ENCODE results near the gene NUAK2.

NUAK2 gene

GRCh38 chr1:205287076-205287475 is 34.5 kb downstream of the NUAK2 start:
- ATAC-seq = no peak
- TF ChIP-seq GLIS3 (CRISPR knock-in tag; IDR thresholded peaks at IDR 0.05) = no peak
- TF ChIP-seq PATZ1 (CRISPR knock-in tag; IDR thresholded peaks at IDR 0.05; ENCODE audit: borderline replicate concordance) = no peak
- no peak for TF ChIP-seq ZFP30 (CRISPR knock-in tag; IDR thresholded peaks at IDR 0.05)
- TF ChIP-seq ZNF70 (CRISPR knock-in tag; IDR thresholded peaks at IDR 0.05) = no peak
- TF ChIP-seq ZFP3 (CRISPR knock-in tag; IDR thresholded peaks at IDR 0.05) = no peak
- TF ChIP-seq RARB (CRISPR knock-in tag; IDR thresholded peaks at IDR 0.05) = no peak
- no peak for TF ChIP-seq ISL1 (CRISPR knock-in tag; IDR thresholded peaks at IDR 0.05)
- no peak for TF ChIP-seq TSHZ2 (CRISPR knock-in tag; IDR thresholded peaks at IDR 0.05)
- TF ChIP-seq, protein P1, sequence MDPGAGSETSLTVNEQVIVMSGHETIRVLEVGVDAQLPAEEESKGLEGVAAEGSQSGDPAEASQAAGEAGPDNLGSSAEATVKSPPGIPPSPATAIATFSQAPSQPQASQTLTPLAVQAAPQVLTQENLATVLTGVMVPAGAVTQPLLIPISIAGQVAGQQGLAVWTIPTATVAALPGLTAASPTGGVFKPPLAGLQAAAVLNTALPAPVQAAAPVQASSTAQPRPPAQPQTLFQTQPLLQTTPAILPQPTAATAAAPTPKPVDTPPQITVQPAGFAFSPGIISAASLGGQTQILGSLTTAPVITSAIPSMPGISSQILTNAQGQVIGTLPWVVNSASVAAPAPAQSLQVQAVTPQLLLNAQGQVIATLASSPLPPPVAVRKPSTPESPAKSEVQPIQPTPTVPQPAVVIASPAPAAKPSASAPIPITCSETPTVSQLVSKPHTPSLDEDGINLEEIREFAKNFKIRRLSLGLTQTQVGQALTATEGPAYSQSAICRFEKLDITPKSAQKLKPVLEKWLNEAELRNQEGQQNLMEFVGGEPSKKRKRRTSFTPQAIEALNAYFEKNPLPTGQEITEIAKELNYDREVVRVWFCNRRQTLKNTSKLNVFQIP (CRISPR knock-in tag; IDR thresholded peaks at IDR 0.05; ENCODE audit: borderline replicate concordance, low read depth) = no peak
- TF ChIP-seq TOX (CRISPR knock-in tag; IDR thresholded peaks at IDR 0.05; ENCODE audit: borderline replicate concordance) = no peak
- no peak for TF ChIP-seq PPARA (CRISPR knock-in tag; IDR thresholded peaks at IDR 0.05; ENCODE audit: borderline replicate concordance)
- TF ChIP-seq CREB5 (CRISPR knock-in tag; IDR thresholded peaks at IDR 0.05; ENCODE audit: low read depth) = no peak
- no peak for TF ChIP-seq ZC3H10 (CRISPR knock-in tag; IDR thresholded peaks at IDR 0.05)
- no peak for TF ChIP-seq TCF4 (CRISPR knock-in tag; IDR thresholded peaks at IDR 0.05; ENCODE audit: borderline replicate concordance)
- TF ChIP-seq CSDC2 (CRISPR knock-in tag; IDR thresholded peaks at IDR 0.05) = no peak
- no peak for TF ChIP-seq OSR1 (CRISPR knock-in tag; IDR thresholded peaks at IDR 0.05)
- TF ChIP-seq ZNF565 (CRISPR knock-in tag; conservative IDR thresholded peaks at IDR 0.05; ENCODE audit: low read depth) = no peak
- no peak for TF ChIP-seq ZNF8 (CRISPR knock-in tag; IDR thresholded peaks at IDR 0.05)

GRCh38 chr1:205286335-205286950 is 35.1 kb downstream of the NUAK2 start:
- no peak for TF ChIP-seq ARNTL (CRISPR knock-in tag; IDR thresholded peaks at IDR 0.05; ENCODE audit: borderline replicate concordance, low read depth)
- no peak for TF ChIP-seq OSR1 (CRISPR knock-in tag; IDR thresholded peaks at IDR 0.05)
- no peak for TF ChIP-seq CSDC2 (CRISPR knock-in tag; IDR thresholded peaks at IDR 0.05)
- TF ChIP-seq, protein P2, sequence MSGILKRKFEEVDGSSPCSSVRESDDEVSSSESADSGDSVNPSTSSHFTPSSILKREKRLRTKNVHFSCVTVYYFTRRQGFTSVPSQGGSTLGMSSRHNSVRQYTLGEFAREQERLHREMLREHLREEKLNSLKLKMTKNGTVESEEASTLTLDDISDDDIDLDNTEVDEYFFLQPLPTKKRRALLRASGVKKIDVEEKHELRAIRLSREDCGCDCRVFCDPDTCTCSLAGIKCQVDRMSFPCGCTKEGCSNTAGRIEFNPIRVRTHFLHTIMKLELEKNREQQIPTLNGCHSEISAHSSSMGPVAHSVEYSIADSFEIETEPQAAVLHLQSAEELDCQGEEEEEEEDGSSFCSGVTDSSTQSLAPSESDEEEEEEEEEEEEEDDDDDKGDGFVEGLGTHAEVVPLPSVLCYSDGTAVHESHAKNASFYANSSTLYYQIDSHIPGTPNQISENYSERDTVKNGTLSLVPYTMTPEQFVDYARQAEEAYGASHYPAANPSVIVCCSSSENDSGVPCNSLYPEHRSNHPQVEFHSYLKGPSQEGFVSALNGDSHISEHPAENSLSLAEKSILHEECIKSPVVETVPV (CRISPR knock-in tag; IDR thresholded peaks at IDR 0.05) = no peak
- TF ChIP-seq CREB5 (CRISPR knock-in tag; IDR thresholded peaks at IDR 0.05; ENCODE audit: low read depth) = no peak
- TF ChIP-seq BACH2 (CRISPR knock-in tag; IDR thresholded peaks at IDR 0.05; ENCODE audit: borderline replicate concordance) = no peak
- TF ChIP-seq, protein P1 (CRISPR knock-in tag; IDR thresholded peaks at IDR 0.05; ENCODE audit: borderline replicate concordance, low read depth) = no peak
- TF ChIP-seq TOX (CRISPR knock-in tag; IDR thresholded peaks at IDR 0.05; ENCODE audit: borderline replicate concordance) = no peak
- no peak for TF ChIP-seq ISL1 (CRISPR knock-in tag; IDR thresholded peaks at IDR 0.05)
- no peak for ATAC-seq

Data from SK-N-SH treated with all-trans-retinoic acid at 6 μM for 48 hours (cell line).